Thyroid gland (tissue), 4 donors: Measurements from ENCODE around the gene IGFN1.

Experiments used
- POLR2A ChIP-seq, 2 donors: fragments of 450-650 bp; IDR thresholded peaks; one replicate each; pipeline ENCODE4 v1.6.1; 2017; ENCODE audit warnings: antibody characterized with exemption in 2 of 2, mild to moderate bottlenecking in 2 of 2, moderate library complexity in 1 of 2
- TF ChIP-seq, protein P1 (sequence below), 6 experiments: fragments of 200-600 bp in 3 of 6; fragments of 450-650 bp in 3 of 6; sonication (generic) in 3 of 6; IDR thresholded peaks; one replicate each; pipeline ENCODE4 v1.5.1; 2016 to 2019; ENCODE audit warnings: antibody characterized with exemption in 6 of 6, mild to moderate bottlenecking in 2 of 6, inconsistent platforms in 1 of 6, moderate library complexity in 1 of 6

DNA sequence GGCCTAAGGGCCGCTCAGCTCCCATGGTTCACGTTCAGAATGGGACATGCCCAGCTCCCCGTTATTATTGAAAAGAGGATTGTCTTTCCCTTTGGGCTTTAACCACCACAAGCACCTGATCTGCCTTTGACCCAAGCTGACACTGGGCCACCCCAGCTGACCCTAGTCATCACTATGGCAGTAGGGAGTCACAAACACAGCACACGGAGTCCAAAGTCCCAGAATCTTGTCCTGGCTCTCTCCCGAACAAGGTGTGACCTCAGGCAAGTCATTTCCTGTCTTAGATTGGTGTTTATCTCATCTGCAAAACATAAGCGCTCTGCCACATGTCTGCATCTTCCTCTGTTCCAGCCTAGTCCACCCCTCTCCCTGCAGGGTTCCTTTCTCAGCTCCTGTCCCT, 31.5 kb downstream of the IGFN1 start:
- TF ChIP-seq, protein P1, sequence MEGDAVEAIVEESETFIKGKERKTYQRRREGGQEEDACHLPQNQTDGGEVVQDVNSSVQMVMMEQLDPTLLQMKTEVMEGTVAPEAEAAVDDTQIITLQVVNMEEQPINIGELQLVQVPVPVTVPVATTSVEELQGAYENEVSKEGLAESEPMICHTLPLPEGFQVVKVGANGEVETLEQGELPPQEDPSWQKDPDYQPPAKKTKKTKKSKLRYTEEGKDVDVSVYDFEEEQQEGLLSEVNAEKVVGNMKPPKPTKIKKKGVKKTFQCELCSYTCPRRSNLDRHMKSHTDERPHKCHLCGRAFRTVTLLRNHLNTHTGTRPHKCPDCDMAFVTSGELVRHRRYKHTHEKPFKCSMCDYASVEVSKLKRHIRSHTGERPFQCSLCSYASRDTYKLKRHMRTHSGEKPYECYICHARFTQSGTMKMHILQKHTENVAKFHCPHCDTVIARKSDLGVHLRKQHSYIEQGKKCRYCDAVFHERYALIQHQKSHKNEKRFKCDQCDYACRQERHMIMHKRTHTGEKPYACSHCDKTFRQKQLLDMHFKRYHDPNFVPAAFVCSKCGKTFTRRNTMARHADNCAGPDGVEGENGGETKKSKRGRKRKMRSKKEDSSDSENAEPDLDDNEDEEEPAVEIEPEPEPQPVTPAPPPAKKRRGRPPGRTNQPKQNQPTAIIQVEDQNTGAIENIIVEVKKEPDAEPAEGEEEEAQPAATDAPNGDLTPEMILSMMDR (IDR thresholded peaks at IDR 0.05), result no peak
- TF ChIP-seq POLR2A (IDR thresholded peaks at IDR 0.05), result no peak
